Suprapubic skin (tissue), 3 donors: ENCODE measurements around the gene MRPL2.

Source experiments
- CTCF ChIP-seq, 2 donors: fragments of 200-600 bp in 1 of 2; fragments of 450-650 bp in 1 of 2; sonication (generic) in 1 of 2; IDR thresholded peaks; one replicate each; pipeline ENCODE4 v1.5.1; 2016 to 2019; ENCODE audit warnings: antibody characterized with exemption in 2 of 2, mild to moderate bottlenecking in 1 of 2, moderate library complexity in 1 of 2
- EP300 ChIP-seq: sonication (generic); formaldehyde crosslinking; IDR thresholded peaks from one replicate; pipeline ENCODE4 v1.6.1; 2017; ENCODE audit warnings: antibody characterized with exemption
- POLR2A ChIP-seq, 2 donors: fragments of 450-650 bp; IDR thresholded peaks; one replicate each; pipeline ENCODE4 v1.6.1; 2017; ENCODE audit warnings: antibody characterized with exemption in 2 of 2, mild to moderate bottlenecking in 2 of 2, moderate library complexity in 2 of 2

- no peak for TF ChIP-seq CTCF (IDR thresholded peaks at IDR 0.05)
- no peak for TF ChIP-seq POLR2A (IDR thresholded peaks at IDR 0.05)
- TF ChIP-seq EP300 = no peak
These were observed 34.8 kb downstream of the MRPL2 start for GRCh38 chr6:43024436-43024835.
